GM18868 (cell line): ENCODE results near the gene NR2C1.

Source experiments
- ATAC-seq: cut with Tn5 transposase; IDR thresholded peaks from one replicate; pipeline ENCODE4 v1.9.1; 2021; ENCODE audit warnings: mild to moderate bottlenecking, moderate library complexity; ENCODE audit not compliant: unreplicated experiment

Gene NR2C1

DNA sequence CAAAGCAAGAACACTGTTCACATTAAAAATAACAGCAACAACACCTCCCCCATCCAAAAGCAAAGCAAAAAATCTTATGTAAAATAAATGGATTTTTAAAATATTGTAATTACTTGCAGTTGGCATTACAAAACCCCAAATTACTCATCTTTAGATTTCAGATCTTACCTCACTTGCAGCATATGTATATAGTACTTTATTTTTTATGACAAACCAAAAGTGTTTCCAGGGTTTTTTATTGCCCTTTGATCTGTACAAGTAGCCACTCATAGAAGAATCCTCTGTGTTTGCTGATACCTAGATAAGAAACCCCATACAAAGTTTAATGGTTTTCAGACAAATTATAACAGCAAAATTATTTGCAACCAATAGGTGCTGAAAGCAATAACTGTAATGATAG is 12.2 kb upstream of the NR2C1 start:
- ATAC-seq = no peak

DNA sequence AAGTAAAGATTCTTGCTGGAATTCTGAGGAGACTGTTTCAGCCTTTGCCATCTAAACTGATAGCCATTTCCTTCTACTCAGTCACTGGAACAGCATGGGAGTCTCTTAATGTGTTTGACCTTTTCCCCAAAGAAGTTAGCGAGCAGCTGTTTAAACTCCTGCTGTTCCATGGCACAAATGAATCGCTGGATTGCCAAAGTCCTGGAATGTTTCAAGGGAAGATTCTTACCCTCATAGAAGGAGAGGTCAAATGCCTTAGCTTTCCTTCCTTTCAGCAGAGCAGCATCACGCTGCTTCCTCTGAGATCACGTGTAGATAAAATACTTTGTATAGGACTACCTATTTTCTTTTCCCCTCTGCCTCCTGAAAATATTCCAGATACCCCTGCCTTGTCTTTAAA is 10.5 kb upstream of the NR2C1 start:
- no peak for ATAC-seq

DNA sequence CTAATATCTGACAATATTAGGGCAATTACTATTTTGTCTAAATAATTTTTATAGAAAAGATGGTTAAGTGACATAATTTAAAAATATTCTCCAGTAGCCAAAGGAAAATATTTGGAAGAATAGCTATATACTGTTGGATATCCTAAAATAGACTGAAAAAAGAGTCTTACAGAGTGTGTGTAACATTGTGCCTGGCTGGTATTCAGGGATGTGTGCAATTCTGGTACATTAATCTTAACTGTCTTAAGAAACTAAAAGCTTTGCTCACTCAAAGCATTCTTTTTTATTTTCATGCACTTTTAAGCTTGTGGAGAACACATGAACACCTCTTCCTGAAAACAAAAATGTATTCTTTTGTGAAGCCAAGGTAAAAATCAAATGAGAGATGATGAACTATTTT is 10.1 kb upstream of the NR2C1 start:
- no peak for ATAC-seq

DNA sequence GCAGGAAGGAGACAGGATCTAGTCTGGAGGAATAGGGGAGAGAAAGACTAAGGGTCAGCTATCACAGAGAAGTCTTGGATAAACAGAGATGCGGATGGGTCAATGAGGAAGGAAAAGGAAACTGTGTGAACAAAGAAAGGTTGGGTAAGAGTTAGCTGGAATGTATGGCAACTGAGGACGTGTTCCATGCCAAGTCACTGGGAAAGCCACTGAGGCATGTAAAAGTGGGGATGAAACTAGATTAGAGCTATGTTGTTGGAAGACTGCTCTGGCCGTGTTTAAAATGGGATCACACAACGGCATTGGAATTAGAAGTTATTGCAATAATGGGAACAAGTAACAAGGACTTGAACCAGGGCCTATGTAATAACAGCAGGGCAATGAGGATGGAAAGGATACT is 3.9 kb upstream of the NR2C1 start:
- no peak for ATAC-seq

DNA sequence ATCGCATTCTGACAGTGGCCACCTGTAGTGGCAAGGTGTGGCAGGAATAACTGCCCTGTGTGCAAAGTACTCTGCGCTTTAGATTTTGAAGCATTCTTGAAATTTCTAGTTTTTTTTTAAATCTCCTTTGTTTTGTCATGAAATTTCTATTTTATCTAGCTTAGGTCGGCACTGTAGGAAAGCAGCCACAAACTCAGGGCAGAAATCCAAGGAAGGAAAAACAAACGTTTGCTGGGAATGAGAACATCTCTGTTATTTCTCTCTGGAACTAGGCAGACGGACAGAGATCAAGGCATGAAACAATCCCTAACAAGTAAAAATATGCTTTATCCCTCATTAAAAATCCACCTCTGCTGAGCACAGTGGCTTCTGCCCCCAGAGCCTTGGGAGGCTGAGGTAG is 1.3 kb upstream of the NR2C1 start:
- ATAC-seq = no peak

- ATAC-seq = no peak
Observed at GRCh38 chr12:95073698-95074520, 491 bp upstream of the NR2C1 start.

DNA sequence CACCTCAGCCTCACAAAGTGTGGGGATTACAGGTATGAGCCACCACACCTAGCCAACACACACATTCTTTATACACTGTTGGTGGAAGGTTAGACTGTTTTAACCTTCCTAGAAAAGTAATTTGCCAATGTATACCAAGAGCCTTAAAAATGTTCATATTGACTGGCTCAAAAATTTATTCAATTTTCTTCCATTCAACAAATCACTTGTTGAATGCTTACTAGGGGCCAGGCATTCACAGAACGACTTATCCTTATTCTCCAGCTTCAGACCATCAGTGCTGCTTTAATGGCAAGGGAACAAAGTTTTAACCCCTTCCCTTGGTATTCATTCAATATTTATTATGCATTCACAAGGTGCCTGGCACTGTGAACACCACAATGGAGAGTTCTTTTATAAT is 3.0 kb downstream of the NR2C1 start:
- ATAC-seq = no peak

DNA sequence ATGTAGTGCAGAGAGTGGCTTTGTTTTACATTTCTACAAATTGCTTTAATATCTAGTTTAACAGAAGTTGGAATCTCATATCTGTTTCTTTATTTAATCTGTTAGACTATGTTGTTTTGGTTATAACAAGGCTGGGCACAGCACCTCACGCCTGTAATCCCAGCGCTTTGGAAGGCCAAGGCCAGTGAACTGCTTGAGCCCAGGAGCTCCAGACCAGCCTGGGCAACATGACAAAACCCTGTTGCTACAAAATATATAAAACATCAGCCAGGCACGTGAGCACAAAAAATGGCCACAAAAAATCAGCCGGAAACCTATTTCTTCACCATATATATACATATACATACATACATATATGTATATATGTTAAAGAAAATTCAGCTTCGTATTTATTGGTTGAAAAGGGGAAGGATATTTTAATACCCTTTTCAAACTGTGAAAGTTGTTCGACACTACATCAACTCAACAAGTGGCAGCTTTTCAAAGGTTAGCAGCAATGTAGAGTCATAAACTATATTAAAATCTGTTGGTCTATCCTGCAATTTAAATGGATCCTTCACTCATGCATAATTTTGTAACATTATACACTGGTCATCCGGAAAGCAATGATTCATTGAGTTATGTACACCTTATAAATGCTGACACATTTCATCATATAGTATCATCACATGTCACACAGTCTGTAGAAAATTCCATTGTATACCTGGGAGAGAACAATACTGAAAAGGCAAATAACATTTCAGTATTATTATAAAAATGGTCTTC is 7.1 kb downstream of the NR2C1 start:
- ATAC-seq = no peak

DNA sequence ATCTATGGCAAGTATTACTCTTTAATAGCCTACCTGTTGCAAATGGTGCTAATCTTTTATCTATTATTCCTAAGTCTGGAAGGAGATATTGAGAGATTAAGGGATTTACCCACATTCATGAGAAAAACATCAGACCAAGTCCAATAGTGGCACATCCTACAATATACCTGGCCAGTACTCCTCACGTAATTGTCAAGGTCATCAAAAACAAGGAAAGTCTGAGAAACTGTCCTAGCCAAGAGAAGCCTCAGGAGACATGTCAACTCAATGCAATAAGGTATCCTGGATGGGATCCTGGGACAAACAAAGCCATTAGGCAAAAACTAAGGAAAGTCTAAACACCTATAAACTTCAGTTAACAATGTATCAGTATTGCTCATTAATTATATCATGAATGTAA is 12.5 kb downstream of the NR2C1 start:
- ATAC-seq = no peak

- no peak for ATAC-seq
Observed at GRCh38 chr12:95059984-95060383, 13.4 kb downstream of the NR2C1 start.

GRCh38 chr12:95057424-95057823 is 16.0 kb downstream of the NR2C1 start:
- no peak for ATAC-seq

DNA sequence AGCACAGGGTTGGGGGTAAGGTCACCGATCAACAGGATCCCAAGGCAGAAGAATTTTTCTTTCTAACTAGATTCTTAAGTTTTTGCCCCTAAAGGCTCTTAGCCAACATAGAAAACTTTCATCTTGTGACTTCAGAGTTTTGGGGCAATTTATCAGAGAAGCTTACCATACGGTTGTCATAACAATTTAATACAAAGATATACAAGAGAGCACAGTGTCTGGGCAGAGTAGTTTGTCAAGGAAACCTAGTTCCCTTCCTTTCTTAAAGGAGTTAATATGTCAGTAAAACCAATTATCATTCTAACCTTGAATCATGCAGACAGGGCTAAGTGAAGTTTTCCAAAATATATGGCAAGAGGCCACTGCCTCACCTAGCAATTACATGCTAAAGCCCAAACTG is 18.4 kb downstream of the NR2C1 start:
- ATAC-seq = no peak

- ATAC-seq = no peak
Observed at GRCh38 chr12:95054206-95054605, 19.2 kb downstream of the NR2C1 start.

GRCh38 chr12:95051241-95051640 is 22.2 kb downstream of the NR2C1 start:
- ATAC-seq = no peak

GRCh38 chr12:95037906-95038305 is 35.5 kb downstream of the NR2C1 start:
- ATAC-seq = no peak

DNA sequence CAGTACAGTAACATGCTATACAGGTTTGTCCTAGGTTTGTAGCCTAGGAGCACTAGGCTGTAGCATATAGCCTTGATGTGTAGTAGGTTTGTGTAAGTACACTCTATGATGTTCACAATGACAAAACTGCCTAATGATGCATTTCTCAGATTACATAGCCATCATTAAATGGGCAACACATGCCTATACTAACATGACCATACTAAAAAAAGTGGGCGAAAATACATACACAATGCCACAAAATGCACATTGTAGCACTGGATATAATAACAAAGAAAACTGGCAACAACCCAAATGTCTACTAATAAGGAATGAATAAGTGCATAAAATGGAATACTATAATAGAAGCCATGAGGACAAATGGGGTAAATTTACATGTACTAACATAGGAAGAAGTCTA is 38.7 kb downstream of the NR2C1 start:
- ATAC-seq = no peak

- ATAC-seq = no peak
Observed at GRCh38 chr12:95022477-95022876, 50.9 kb downstream of the NR2C1 start.

GRCh38 chr12:95017482-95017881 is 55.9 kb downstream of the NR2C1 start:
- ATAC-seq = no peak

DNA sequence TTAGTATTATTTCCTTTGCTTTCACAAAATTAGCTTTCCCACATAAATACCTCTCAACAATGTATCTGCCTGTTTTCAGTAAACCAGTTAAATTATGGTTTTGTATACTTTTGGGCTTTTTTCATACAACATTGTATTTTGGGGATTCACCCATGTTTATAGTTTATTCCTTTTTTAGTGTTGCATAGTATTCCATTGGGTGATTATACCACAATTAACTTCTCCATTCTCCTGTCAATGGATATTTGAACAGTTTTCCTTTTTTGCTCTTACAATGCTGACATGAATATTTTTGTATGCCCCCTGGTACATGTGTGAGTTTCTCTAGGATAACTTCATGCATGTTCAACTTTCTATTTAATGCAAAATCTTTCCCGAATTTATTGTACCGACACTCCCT is 57.3 kb downstream of the NR2C1 start:
- no peak for ATAC-seq

- no peak for ATAC-seq
Observed at GRCh38 chr12:95014554-95014953, 58.9 kb downstream of the NR2C1 start.

- ATAC-seq = no peak
Observed at GRCh38 chr12:95006206-95006605, 67.2 kb downstream of the NR2C1 start.

GRCh38 chr12:95004610-95005009 is 68.8 kb downstream of the NR2C1 start:
- ATAC-seq = no peak

GRCh38 chr12:95003921-95004272 is 69.5 kb downstream of the NR2C1 start:
- no peak for ATAC-seq
